NCI-H526 (cell line): Measurements from ENCODE around the gene SOD2.
"Not testable (repeated sequence)": the region's sequence is repeated elsewhere in the genome, so short reads cannot be mapped to it uniquely, and the experiment has no call there.

Source experiments
- DNase-seq, 2 experiments: peaks; one replicate each; lab custom pipeline; 2025; lab: John Stamatoyannopoulos, UW

SOD2 gene

GRCh38 chr6:159693128-159693893, at the start of gene SOD2:
TSS of gene SOD2 (minus strand) at chr6:159693241. CDS start at chr6:159693167, 74 bp downstream.
- peak; percentile 69 to 96 for DNase-seq

- no peak for DNase-seq
Measured at GRCh38 chr6:159742165-159742564, 49.1 kb upstream of the SOD2 start.

- no peak for DNase-seq
Measured at GRCh38 chr6:159739341-159739740, 46.3 kb upstream of the SOD2 start.

- no peak for DNase-seq
Measured at GRCh38 chr6:159736908-159737307, 43.9 kb upstream of the SOD2 start.

GRCh38 chr6:159733395-159733794, 40.4 kb upstream of the SOD2 start:
- DNase-seq = not testable (repeated sequence)

- DNase-seq = not testable (repeated sequence)
Measured at GRCh38 chr6:159732550-159732949, 39.5 kb upstream of the SOD2 start.

GRCh38 chr6:159730332-159730676, 37.3 kb upstream of the SOD2 start:
- DNase-seq = no peak

GRCh38 chr6:159729598-159730331, 36.7 kb upstream of the SOD2 start:
- DNase-seq = no peak

GRCh38 chr6:159728531-159728964, 35.5 kb upstream of the SOD2 start:
- peak in 1 of 2 experiments; percentile 11 for DNase-seq

- DNase-seq = peak in 1 of 2 experiments; percentile 7
Measured at GRCh38 chr6:159727717-159728445, 34.8 kb upstream of the SOD2 start.

GRCh38 chr6:159726918-159727716, 34.1 kb upstream of the SOD2 start, which contains the start of gene WTAP:
TSS of gene WTAP (plus strand) at chr6:159727506. CDS start at chr6:159736266, 8,760 bp downstream.
- peak; percentile 92 to 97 for DNase-seq

- peak in 1 of 2 experiments; percentile 80 for DNase-seq
Measured at GRCh38 chr6:159726255-159726917, 33.3 kb upstream of the SOD2 start.

- DNase-seq = not testable (repeated sequence)
Measured at GRCh38 chr6:159725208-159725607, 32.2 kb upstream of the SOD2 start.

GRCh38 chr6:159724778-159725177, 31.7 kb upstream of the SOD2 start:
- DNase-seq = no peak

GRCh38 chr6:159723259-159723658, 30.2 kb upstream of the SOD2 start:
- no peak for DNase-seq

- no peak for DNase-seq
Measured at GRCh38 chr6:159722655-159723054, 29.6 kb upstream of the SOD2 start.

GRCh38 chr6:159721981-159722380, 28.9 kb upstream of the SOD2 start:
- DNase-seq = not testable (repeated sequence)

GRCh38 chr6:159720708-159721107, 27.7 kb upstream of the SOD2 start:
- peak; percentile 54 to 73 for DNase-seq

- DNase-seq = no peak
Measured at GRCh38 chr6:159719287-159719686, 26.2 kb upstream of the SOD2 start.

- no peak for DNase-seq
Measured at GRCh38 chr6:159718634-159719033, 25.6 kb upstream of the SOD2 start.
